ENCODE measurements around the gene ZNF407.

- TF ChIP-seq EZH2 (IDR thresholded peaks at IDR 0.05; ENCODE audit: borderline replicate concordance, low read depth, low read length, severe bottlenecking) (no peak), CTCF (IDR thresholded peaks at IDR 0.05; ENCODE audit: borderline replicate concordance, extremely low read depth, low read length, poor library complexity, severe bottlenecking) (no peak)
Measured at GRCh38 chr18:75101916-75102315, 504.2 kb downstream of the ZNF407 start.

Measured in DND-41 (cell line).